ENCODE data around the gene SULT4A1.
"Not testable (repeated sequence)": the region's sequence is repeated elsewhere in the genome, so short reads cannot be mapped to it uniquely, and the experiment has no call there.

- TF ChIP-seq, protein P1, sequence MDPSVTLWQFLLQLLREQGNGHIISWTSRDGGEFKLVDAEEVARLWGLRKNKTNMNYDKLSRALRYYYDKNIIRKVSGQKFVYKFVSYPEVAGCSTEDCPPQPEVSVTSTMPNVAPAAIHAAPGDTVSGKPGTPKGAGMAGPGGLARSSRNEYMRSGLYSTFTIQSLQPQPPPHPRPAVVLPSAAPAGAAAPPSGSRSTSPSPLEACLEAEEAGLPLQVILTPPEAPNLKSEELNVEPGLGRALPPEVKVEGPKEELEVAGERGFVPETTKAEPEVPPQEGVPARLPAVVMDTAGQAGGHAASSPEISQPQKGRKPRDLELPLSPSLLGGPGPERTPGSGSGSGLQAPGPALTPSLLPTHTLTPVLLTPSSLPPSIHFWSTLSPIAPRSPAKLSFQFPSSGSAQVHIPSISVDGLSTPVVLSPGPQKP (IDR thresholded peaks at IDR 0.05; ENCODE audit: borderline replicate concordance, low read depth, low read length) = not testable (repeated sequence)
- TF ChIP-seq SMC3 (IDR thresholded peaks at IDR 0.05; ENCODE audit: low read depth, low read length); CTCF (conservative IDR thresholded peaks at IDR 0.05; ENCODE audit: low read depth, low read length); RAD21 (IDR thresholded peaks at IDR 0.05; ENCODE audit: low read length); POLR2A (IDR thresholded peaks at IDR 0.05; ENCODE audit: low read depth, low read length); NFE2L2 (IDR thresholded peaks at IDR 0.05; ENCODE audit: low read depth, low read length); MXI1 (IDR thresholded peaks at IDR 0.05; ENCODE audit: borderline replicate concordance, low read depth, low read length); RFX5 (IDR thresholded peaks at IDR 0.05; ENCODE audit: low read depth, low read length); CEBPB (IDR thresholded peaks at IDR 0.05; ENCODE audit: low read depth, low read length); BHLHE40 (IDR thresholded peaks at IDR 0.05; ENCODE audit: low read depth, low read length); FOS (IDR thresholded peaks at IDR 0.05; ENCODE audit: low read depth, low read length): not testable (repeated sequence)
- TF ChIP-seq, protein P2, sequence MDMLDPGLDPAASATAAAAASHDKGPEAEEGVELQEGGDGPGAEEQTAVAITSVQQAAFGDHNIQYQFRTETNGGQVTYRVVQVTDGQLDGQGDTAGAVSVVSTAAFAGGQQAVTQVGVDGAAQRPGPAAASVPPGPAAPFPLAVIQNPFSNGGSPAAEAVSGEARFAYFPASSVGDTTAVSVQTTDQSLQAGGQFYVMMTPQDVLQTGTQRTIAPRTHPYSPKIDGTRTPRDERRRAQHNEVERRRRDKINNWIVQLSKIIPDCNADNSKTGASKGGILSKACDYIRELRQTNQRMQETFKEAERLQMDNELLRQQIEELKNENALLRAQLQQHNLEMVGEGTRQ (IDR thresholded peaks at IDR 0.05; ENCODE audit: low read depth, low read length) = not testable (repeated sequence)
Observed at GRCh38 chr22:43869001-43869400, 6.7 kb upstream of the SULT4A1 start.
